ENCODE measurements around the gene GJA9. TPM values are rescaled to one million over a fixed set of nuclear protein-coding genes. Genes with fewer than 3 reads are reported as not detected.

GJA9 gene
- total RNA-seq, 2 donors from 2014 or later = not detected

DNA sequence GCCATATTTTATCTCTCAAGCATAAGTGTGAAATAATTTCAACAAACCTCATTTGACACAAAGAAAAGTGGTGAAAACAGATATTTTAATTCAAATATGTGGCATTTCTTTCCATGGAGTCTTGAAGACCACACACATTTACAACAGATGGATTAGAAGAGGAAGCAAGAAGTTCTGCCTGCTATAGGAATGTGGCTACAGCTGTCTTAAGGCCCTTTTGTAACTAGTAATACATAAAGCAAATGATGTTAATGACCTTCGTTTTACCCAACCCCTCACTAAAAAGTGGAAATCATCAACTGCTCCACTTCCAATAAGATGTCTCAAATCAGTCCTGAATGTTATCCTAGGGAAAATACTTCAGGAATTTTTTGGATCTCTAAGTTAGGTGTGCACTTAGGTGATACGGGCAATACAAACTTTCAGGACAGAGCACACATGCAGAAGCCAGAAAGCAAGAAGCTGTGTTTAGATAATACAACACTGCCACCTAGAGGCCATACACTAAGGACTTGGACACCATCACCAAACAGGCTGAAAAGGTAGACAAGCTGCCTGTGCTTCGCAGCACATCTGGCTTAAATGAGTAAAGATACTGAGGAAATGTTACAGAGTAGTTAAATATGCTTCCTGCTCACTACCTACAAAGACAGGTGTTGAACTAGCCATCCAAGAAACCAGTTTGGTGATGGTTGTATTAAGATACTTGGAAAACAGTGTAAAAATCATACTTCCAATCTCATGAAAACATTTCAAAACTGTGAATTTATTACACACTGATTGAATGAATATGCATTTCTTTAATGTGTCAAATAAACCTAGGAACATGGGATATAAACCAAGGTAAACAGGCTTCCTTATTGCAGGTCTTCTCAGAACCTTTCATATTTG, 46.2 kb downstream of the GJA9 start:
- H3K4me3 Mint-ChIP-seq = no peak overlapping the region
- no peaks in the 10 kb centered on the region for H3K4me1 Mint-ChIP-seq
- peak; percentile 80 for DNase-seq
- Histone ChIP-seq H3K4me1 (ENCODE audit: control insufficient read depth, insufficient read depth, low read length) (no peaks in the 10 kb centered on the region), H3K4me3 (ENCODE audit: low read length) (no peak overlapping the region), H3K36me3 (ENCODE audit: control insufficient read depth, insufficient read depth, low read length) (peaks cover 22% of the 10 kb centered on the region), H3K9ac (ENCODE audit: extremely low read depth, low read length, poor library complexity, severe bottlenecking) (no peak overlapping the region), H3K27ac (ENCODE audit: low read depth, low read length) (no peak overlapping the region), H3K27me3 (ENCODE audit: control insufficient read depth, insufficient read depth, low read length, poor library complexity, severe bottlenecking) (no peaks in the 10 kb centered on the region), H3K9me3 (ENCODE audit: control insufficient read depth, low read length) (no peaks in the 10 kb centered on the region)
- TF ChIP-seq, protein P1, sequence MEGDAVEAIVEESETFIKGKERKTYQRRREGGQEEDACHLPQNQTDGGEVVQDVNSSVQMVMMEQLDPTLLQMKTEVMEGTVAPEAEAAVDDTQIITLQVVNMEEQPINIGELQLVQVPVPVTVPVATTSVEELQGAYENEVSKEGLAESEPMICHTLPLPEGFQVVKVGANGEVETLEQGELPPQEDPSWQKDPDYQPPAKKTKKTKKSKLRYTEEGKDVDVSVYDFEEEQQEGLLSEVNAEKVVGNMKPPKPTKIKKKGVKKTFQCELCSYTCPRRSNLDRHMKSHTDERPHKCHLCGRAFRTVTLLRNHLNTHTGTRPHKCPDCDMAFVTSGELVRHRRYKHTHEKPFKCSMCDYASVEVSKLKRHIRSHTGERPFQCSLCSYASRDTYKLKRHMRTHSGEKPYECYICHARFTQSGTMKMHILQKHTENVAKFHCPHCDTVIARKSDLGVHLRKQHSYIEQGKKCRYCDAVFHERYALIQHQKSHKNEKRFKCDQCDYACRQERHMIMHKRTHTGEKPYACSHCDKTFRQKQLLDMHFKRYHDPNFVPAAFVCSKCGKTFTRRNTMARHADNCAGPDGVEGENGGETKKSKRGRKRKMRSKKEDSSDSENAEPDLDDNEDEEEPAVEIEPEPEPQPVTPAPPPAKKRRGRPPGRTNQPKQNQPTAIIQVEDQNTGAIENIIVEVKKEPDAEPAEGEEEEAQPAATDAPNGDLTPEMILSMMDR (conservative IDR thresholded peaks at IDR 0.05) = peak; percentile 90
- 63 to 65% methylated on average over 2 to 3 of the region's 3 CpGs for WGBS, 2 experiments (ENCODE audit: insufficient coverage in 1 of 2, insufficient read length in 1 of 2)
- H3K36me3 Mint-ChIP-seq (ENCODE audit: low read depth) = peaks cover 17% of the 10 kb centered on the region
- H3K9me3 Mint-ChIP-seq = no peaks in the 10 kb centered on the region
- H3K27me3 Mint-ChIP-seq (ENCODE audit: insufficient read depth) = peaks cover 11% of the 10 kb centered on the region
- no peak overlapping the region for H3K27ac Mint-ChIP-seq

DNA sequence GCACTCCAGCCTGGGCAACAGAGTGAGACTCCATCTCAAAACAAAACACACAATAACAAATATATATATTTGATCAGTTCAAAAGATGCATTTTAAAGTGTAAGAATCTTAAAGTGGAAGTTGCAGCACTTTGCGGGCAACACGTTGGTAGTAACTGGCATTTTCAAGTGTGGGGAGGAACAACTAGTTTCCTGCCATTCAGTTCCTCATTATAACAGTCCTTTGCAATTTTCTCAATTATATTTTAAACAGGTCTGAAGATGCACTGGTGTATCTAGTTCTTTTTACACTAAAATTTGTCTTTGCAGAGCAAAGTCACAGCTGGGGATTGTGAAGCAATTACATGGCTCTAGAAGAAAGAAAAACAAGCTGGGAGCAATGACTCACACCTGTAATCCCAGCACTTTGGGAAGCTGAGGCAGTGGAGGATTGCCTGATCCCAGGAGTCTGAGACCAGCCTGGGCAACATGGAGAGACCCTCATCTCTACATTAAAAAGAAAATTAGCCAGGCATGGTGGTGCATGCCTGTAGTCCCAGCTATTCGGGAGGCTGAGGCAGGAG, 47.1 kb downstream of the GJA9 start:
- no peak overlapping the region for H3K4me3 ChIP-seq (ENCODE audit: low read length)
- no peak overlapping the region for H3K27ac ChIP-seq (ENCODE audit: low read depth, low read length)
- peaks cover 13% of the 10 kb centered on the region for H3K36me3 Mint-ChIP-seq (ENCODE audit: low read depth)
- H3K4me3 Mint-ChIP-seq = no peak overlapping the region
- H3K4me1 ChIP-seq (ENCODE audit: control insufficient read depth, insufficient read depth, low read length) = no peaks in the 10 kb centered on the region
- 94 to 97% methylated on average over 3 of the region's 3 CpGs for WGBS, 2 experiments (ENCODE audit: insufficient coverage in 1 of 2, insufficient read length in 1 of 2)
- H3K27ac Mint-ChIP-seq = no peak overlapping the region
- H3K27me3 ChIP-seq (ENCODE audit: control insufficient read depth, insufficient read depth, low read length, poor library complexity, severe bottlenecking) = no peaks in the 10 kb centered on the region
- no peaks in the 10 kb centered on the region for H3K4me1 Mint-ChIP-seq
- no peak for DNase-seq
- no peaks in the 10 kb centered on the region for H3K9me3 Mint-ChIP-seq
- peaks cover 16% of the 10 kb centered on the region for H3K36me3 ChIP-seq (ENCODE audit: control insufficient read depth, insufficient read depth, low read length)
- H3K9me3 ChIP-seq (ENCODE audit: control insufficient read depth, low read length) = no peaks in the 10 kb centered on the region
- no peak overlapping the region for H3K9ac ChIP-seq (ENCODE audit: extremely low read depth, low read length, poor library complexity, severe bottlenecking)
- peaks cover 18% of the 10 kb centered on the region for H3K27me3 Mint-ChIP-seq (ENCODE audit: insufficient read depth)
- TF ChIP-seq, protein P1 (conservative IDR thresholded peaks at IDR 0.05) = no peak

DNA sequence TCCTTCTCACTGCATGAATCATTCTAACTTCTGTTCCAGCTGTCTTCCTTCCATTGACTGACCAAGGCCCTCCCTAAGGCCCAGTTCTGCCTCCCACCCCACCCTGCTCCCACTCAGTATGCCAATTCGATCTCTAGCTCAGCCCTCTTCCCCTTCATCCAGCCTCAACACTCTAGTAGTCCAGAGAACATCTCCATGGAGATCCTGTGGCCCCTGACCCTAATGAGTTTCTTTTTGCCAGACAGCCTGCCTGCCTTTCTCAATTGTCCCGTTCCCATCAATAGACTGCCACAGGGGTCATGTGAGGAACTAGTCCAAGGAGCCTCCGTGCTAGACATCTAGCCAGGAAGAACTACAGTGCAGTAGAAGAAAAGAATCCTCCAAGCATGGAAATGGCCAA, 48.2 kb downstream of the GJA9 start:
- H3K27me3 Mint-ChIP-seq (ENCODE audit: insufficient read depth) = peaks cover 18% of the 10 kb centered on the region
- no peak overlapping the region for H3K9ac ChIP-seq (ENCODE audit: extremely low read depth, low read length, poor library complexity, severe bottlenecking)
- 57 to 84% methylated on average over 2 to 3 of the region's 3 CpGs for WGBS, 2 experiments (ENCODE audit: insufficient coverage in 1 of 2, insufficient read length in 1 of 2)
- H3K4me3 ChIP-seq (ENCODE audit: low read length) = no peak overlapping the region
- no peaks in the 10 kb centered on the region for H3K9me3 Mint-ChIP-seq
- peak overlapping the region; percentile 13 for H3K27ac ChIP-seq (ENCODE audit: low read depth, low read length)
- peaks cover 5% of the 10 kb centered on the region for H3K36me3 ChIP-seq (ENCODE audit: control insufficient read depth, insufficient read depth, low read length)
- TF ChIP-seq, protein P1 (conservative IDR thresholded peaks at IDR 0.05) = no peak
- no peak overlapping the region for H3K4me3 Mint-ChIP-seq
- DNase-seq = no peak
- H3K27ac Mint-ChIP-seq = no peak overlapping the region
- H3K9me3 ChIP-seq (ENCODE audit: control insufficient read depth, low read length) = no peaks in the 10 kb centered on the region
- H3K4me1 Mint-ChIP-seq = no peaks in the 10 kb centered on the region
- H3K36me3 Mint-ChIP-seq (ENCODE audit: low read depth) = peaks cover 3% of the 10 kb centered on the region
- H3K27me3 ChIP-seq (ENCODE audit: control insufficient read depth, insufficient read depth, low read length, poor library complexity, severe bottlenecking) = no peaks in the 10 kb centered on the region
- no peaks in the 10 kb centered on the region for H3K4me1 ChIP-seq (ENCODE audit: control insufficient read depth, insufficient read depth, low read length)
